Measurements from ENCODE around the gene STAB2.

Gene STAB2

GRCh38 chr12:103705927-103706326, 118.9 kb downstream of the STAB2 start:
- no peak overlapping the region for H3K4me3 ChIP-seq (IDR thresholded peaks at IDR 0.05; ENCODE audit: insufficient read depth, low read depth, low read length)
- no peak overlapping the region for H3K9ac ChIP-seq
- H2AFZ ChIP-seq (ENCODE audit: low read depth) = no peak overlapping the region
- H3K79me2 ChIP-seq (ENCODE audit: insufficient read depth, low read depth) = no peaks in the 10 kb centered on the region
- H4K20me1 ChIP-seq (ENCODE audit: insufficient read depth) = no peaks in the 10 kb centered on the region
- no peaks in the 10 kb centered on the region for H3K36me3 ChIP-seq (ENCODE audit: insufficient read depth)
- no peak overlapping the region for H3K27ac ChIP-seq
- no peaks in the 10 kb centered on the region for H3K4me1 ChIP-seq (ENCODE audit: low read depth, poor library complexity, severe bottlenecking)
- no peaks in the 10 kb centered on the region for H3K27me3 ChIP-seq (ENCODE audit: insufficient read depth, low read depth)
- H3K4me2 ChIP-seq = no peak overlapping the region
- TF ChIP-seq CTCF (conservative IDR thresholded peaks at IDR 0.05; ENCODE audit: low read depth, low read length) = no peak

DNA sequence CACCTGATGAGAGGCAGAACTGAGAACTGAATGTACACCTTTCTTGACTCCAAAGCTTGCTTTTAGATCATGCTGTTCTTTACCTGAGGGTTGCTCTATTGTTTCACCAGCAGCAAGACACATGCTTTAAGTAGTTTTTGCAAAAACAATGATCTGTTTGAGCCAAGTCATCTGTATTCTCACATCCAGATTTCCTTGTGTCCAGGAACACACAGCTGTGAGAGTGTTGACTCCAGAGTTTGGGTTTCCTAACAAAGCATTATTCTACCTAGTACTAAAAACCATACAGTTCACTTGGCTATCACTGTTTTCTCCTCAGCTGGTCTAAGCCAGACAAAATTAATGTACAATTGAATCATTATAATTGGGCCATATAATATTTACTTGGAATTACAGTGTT, 120.4 kb downstream of the STAB2 start:
- H3K36me3 ChIP-seq (ENCODE audit: insufficient read depth) = no peaks in the 10 kb centered on the region
- H3K79me2 ChIP-seq (ENCODE audit: insufficient read depth, low read depth) = no peaks in the 10 kb centered on the region
- H3K27ac ChIP-seq = no peak overlapping the region
- H3K9ac ChIP-seq = no peak overlapping the region
- no peak overlapping the region for H3K4me3 ChIP-seq (IDR thresholded peaks at IDR 0.05; ENCODE audit: insufficient read depth, low read depth, low read length)
- H3K4me2 ChIP-seq = no peak overlapping the region
- TF ChIP-seq CTCF (conservative IDR thresholded peaks at IDR 0.05; ENCODE audit: low read depth, low read length) = no peak
- peaks cover 12% of the 10 kb centered on the region for H3K4me1 ChIP-seq (ENCODE audit: low read depth, poor library complexity, severe bottlenecking)
- H2AFZ ChIP-seq (ENCODE audit: low read depth) = no peak overlapping the region
- no peaks in the 10 kb centered on the region for H3K27me3 ChIP-seq (ENCODE audit: insufficient read depth, low read depth)
- no peaks in the 10 kb centered on the region for H4K20me1 ChIP-seq (ENCODE audit: insufficient read depth)

- H3K27ac ChIP-seq = no peak overlapping the region
- H3K9ac ChIP-seq = no peak overlapping the region
- no peak overlapping the region for H3K4me3 ChIP-seq (IDR thresholded peaks at IDR 0.05; ENCODE audit: insufficient read depth, low read depth, low read length)
- no peaks in the 10 kb centered on the region for H3K27me3 ChIP-seq (ENCODE audit: insufficient read depth, low read depth)
- no peak for TF ChIP-seq CTCF (conservative IDR thresholded peaks at IDR 0.05; ENCODE audit: low read depth, low read length)
- H4K20me1 ChIP-seq (ENCODE audit: insufficient read depth) = no peaks in the 10 kb centered on the region
- H3K79me2 ChIP-seq (ENCODE audit: insufficient read depth, low read depth) = no peaks in the 10 kb centered on the region
- no peak overlapping the region for H3K4me2 ChIP-seq
- no peaks in the 10 kb centered on the region for H3K36me3 ChIP-seq (ENCODE audit: insufficient read depth)
- H2AFZ ChIP-seq (ENCODE audit: low read depth) = no peak overlapping the region
- H3K4me1 ChIP-seq (ENCODE audit: low read depth, poor library complexity, severe bottlenecking) = peaks cover 28% of the 10 kb centered on the region
Measured at GRCh38 chr12:103710544-103710943, 123.5 kb downstream of the STAB2 start.

- TF ChIP-seq CTCF (conservative IDR thresholded peaks at IDR 0.05; ENCODE audit: low read depth, low read length) = no peak
- no peaks in the 10 kb centered on the region for H3K27me3 ChIP-seq (ENCODE audit: insufficient read depth, low read depth)
Measured at GRCh38 chr12:103712216-103712615, 125.1 kb downstream of the STAB2 start.

More at GRCh38 chr12:103712216-103712615, 125.1 kb downstream of the STAB2 start:
- H4K20me1 ChIP-seq (ENCODE audit: insufficient read depth) = no peaks in the 10 kb centered on the region
- peak overlapping the region; percentile 35; the same call in 1 of the 2 replicates for H3K4me2 ChIP-seq
- H3K9ac ChIP-seq = no peak overlapping the region
- H2AFZ ChIP-seq (ENCODE audit: low read depth) = no peak overlapping the region
- H3K79me2 ChIP-seq (ENCODE audit: insufficient read depth, low read depth) = no peaks in the 10 kb centered on the region
- H3K4me1 ChIP-seq (ENCODE audit: low read depth, poor library complexity, severe bottlenecking) = peaks cover 28% of the 10 kb centered on the region
- no peaks in the 10 kb centered on the region for H3K36me3 ChIP-seq (ENCODE audit: insufficient read depth)
- H3K27ac ChIP-seq = peak overlapping the region; percentile 3; the same call in 1 of the 2 replicates
- H3K4me3 ChIP-seq (IDR thresholded peaks at IDR 0.05; ENCODE audit: insufficient read depth, low read depth, low read length) = no peak overlapping the region

All from KMS-11 (cell line).